AG10803 (cell line): ENCODE results near the gene DYNLT1.

Experiments used
- DNase-seq: peaks from one replicate; pipeline ENCODE4 v3.0.0; 2010; ENCODE audit warnings: low read depth
- H3K4me3 ChIP-seq: 2 replicates; pipeline ENCODE4 v1.5.1; 2011; ENCODE audit warnings: mild to moderate bottlenecking, low read length, control low read depth
- CTCF ChIP-seq: conservative IDR thresholded peaks from 2 replicates; pipeline ENCODE4 v1.5.1; 2011; ENCODE audit warnings: mild to moderate bottlenecking, low read length, control low read depth, inconsistent platforms

Gene DYNLT1

DNA sequence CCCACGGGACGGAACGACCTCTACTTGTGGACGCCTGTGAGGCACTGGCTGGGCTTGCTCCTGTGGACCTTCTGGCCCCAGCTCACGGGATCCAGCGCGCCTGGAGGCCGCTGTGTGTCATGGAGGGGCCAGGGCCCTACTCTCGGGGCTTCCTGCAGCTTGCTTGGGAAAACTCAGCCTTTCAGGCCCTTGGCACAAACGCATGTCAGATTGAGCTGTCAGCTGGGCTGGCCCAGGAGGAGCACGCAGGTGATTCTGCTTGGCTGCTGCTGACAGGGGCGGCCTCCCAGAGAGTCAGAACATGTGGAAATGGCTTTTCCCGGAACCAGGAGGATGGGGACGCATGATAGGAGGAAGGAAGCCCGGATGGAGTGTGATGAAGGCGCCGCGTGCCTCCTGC is 44.9 kb downstream of the DYNLT1 start:
- no peak for DNase-seq
- H3K4me3 ChIP-seq, result no peak overlapping the region
- TF ChIP-seq CTCF, result no peak

DNA sequence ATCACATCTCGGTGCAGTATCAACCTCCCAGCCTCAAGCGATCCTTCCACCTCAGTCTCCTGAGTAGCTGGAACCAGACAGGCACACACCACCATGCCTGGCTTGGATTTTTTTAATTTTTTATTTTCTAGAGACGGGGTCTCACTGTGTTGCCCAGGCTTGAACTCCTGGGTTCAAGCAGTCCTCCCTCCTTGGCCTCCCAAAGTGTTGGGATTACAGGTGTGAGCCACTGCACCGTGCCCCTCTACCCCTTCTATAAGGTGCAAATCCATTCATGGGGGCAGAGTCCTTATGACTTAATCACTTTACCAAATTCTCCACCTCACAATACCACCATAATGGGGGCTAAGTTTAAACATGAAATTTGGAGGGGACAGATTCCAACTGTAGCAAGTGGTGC is 47.0 kb downstream of the DYNLT1 start:
- no peak for TF ChIP-seq CTCF
- DNase-seq, result no peak
- no peak overlapping the region for H3K4me3 ChIP-seq

GRCh38 chr6:158596861-158597260 is 47.7 kb downstream of the DYNLT1 start:
- no peak for DNase-seq
- no peak overlapping the region for H3K4me3 ChIP-seq
- TF ChIP-seq CTCF, result no peak

DNA sequence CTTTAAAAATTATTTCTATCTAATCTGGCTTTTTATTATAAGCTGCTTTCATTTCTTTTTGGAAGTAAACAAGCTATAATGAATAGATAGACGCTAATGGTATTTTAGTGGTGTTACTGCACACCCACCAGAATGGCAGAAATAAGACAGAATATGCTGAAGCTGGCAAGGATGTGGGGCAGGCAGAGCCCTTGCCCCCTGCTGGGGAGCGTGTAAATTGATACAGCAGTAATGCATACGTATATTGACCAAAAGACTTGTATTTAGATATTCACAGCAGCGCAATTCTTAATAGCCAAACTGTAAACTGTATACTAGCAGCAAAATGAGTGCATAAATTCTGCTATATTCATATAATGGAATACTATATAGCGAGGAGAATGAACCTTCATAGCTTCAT is 49.3 kb downstream of the DYNLT1 start:
- DNase-seq, result peak; percentile 3
- TF ChIP-seq CTCF, result peak; percentile 32
- H3K4me3 ChIP-seq, result no peak overlapping the region

- no peak for TF ChIP-seq CTCF
- no peak overlapping the region for H3K4me3 ChIP-seq
Measured at GRCh38 chr6:158593670-158594069, 50.9 kb downstream of the DYNLT1 start.

DNA sequence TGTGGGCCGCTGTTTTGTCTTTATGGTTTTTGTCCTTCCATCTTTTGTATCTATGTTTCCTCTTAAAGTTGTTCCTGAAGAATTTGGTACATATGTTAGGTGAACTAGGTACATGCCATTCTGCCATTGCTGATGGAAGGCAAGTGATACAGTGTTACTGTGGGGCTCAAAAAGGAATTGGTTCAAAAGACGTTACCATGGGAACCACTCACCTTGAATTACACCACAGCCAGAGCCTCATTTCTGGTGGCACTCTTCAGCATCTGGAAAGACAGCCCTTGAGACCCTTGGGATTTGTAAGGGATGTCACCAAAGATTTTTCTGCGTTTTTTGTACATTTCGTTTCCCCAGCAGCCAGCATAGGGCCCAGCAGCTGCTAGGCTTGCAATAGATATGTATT is 52.7 kb downstream of the DYNLT1 start:
- no peak for TF ChIP-seq CTCF
- no peak overlapping the region for H3K4me3 ChIP-seq
- no peak for DNase-seq

More at GRCh38 chr6:158593670-158594069, 50.9 kb downstream of the DYNLT1 start:
- DNase-seq, result no peak

DNA sequence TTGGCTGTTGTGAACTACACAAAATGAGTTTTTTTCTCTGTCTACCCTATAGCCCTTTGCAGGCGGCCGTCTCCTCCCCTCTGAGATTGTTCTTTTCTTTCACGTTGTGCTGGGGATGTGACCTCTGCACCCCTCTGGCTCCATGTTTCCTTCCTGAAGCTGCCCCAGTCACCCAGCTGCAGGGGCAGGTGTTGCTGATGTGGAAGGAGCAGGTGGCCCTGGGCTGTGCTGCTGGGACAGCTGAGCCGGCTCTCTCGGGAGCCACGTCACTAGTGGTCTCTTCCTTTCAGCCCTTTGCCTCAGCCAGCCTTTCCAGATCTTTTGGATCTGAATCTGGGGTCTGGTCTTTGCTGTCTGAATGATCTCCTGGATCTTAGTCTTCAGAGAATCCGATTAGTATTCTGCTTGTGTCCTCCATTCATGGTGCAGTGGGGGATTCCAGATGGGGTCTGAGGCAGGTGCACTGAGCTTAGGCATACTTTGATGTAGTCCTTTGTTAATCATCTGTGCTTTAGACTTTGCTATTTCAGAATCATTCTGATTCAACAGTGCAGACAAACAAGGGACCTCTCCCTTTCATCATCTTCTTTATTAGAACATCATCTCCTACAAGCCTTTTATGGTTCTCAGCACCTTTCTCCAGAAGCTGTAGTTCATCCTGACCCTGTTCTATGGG is 53.3 kb downstream of the DYNLT1 start:
- no peak overlapping the region for H3K4me3 ChIP-seq
- no peak for DNase-seq
- TF ChIP-seq CTCF, result no peak
